22Rv1 (cell line): Measurements from ENCODE around the gene GALNT18.

Experiments used
- H3K27ac ChIP-seq: fragments of 450-650 bp; 2 replicates; pipeline ENCODE4 v1.5.1; 2017
- ZFX ChIP-seq: fragments of 450-650 bp; IDR thresholded peaks from 2 replicates; pipeline ENCODE4 v1.6.1; 2017; ENCODE audit warnings: antibody characterized with exemption, borderline replicate concordance
- TF ChIP-seq, protein P1 (sequence below): fragments of 450-650 bp; IDR thresholded peaks from 2 replicates; pipeline ENCODE4 v1.5.1; 2017; ENCODE audit warnings: mild to moderate bottlenecking

The GALNT18 gene

DNA sequence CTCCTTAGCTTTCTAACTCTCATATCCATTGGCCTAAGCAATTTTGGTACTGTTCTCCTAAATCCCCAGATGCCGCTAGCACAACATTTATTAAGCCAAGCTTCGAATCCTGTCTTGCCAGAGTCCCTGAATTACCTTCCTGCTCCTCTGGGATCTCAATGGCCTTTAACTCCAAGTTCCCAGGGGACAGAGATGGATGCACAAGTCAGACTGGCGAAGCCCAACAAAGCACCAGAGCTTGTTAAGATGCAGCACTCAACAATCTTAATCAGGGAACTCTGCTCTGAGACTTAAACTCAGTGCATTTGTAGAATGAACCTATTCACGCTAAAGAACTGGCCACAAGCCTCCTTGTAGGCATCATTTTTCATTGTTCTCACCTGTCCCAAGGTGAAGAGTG is 9.4 kb downstream of the GALNT18 start:
- TF ChIP-seq, protein P1, sequence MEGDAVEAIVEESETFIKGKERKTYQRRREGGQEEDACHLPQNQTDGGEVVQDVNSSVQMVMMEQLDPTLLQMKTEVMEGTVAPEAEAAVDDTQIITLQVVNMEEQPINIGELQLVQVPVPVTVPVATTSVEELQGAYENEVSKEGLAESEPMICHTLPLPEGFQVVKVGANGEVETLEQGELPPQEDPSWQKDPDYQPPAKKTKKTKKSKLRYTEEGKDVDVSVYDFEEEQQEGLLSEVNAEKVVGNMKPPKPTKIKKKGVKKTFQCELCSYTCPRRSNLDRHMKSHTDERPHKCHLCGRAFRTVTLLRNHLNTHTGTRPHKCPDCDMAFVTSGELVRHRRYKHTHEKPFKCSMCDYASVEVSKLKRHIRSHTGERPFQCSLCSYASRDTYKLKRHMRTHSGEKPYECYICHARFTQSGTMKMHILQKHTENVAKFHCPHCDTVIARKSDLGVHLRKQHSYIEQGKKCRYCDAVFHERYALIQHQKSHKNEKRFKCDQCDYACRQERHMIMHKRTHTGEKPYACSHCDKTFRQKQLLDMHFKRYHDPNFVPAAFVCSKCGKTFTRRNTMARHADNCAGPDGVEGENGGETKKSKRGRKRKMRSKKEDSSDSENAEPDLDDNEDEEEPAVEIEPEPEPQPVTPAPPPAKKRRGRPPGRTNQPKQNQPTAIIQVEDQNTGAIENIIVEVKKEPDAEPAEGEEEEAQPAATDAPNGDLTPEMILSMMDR = no peak
- TF ChIP-seq ZFX = no peak
- no peak overlapping the region for H3K27ac ChIP-seq

DNA sequence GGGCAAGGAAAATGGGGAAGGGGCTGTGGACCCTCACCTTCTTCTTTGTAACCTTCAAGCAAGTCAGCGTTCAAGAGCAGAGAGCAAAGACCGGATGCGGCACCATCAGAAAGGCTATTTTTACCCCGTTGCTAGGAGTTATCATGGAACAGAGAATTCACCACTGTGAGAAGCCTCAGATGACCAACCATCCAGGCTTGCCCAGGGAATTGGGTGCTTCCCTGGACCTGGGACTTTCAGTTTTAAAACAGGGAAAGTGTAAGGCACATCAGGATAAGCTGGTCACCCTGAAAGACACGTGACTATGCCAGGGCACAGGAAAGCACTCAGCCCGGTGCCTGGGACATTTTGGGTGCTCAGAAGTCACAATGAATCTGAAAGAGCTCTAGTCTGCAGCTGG is 10.4 kb downstream of the GALNT18 start:
- no peak overlapping the region for H3K27ac ChIP-seq
- no peak for TF ChIP-seq ZFX
- TF ChIP-seq, protein P1 = no peak

DNA sequence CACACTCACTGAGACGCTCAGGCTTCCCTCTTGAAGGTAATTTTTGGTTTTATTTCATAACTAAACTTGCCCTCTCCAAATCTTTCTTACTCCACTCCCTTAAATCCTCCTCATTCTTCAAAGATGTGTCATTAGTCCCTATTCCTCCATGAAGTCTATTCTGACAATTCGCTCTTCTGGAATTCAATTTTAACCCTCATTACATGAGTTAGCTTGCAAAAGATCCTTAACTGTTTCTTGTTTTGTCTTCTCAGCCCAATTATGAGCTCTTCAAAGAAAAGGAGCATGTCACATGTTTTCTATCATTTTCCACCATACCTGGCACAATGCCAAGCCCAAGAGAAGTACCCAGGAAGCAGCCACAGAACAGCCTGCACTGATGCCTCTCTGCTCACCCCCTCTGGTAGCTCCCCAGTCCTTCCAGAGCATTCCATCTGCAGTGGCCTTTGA is 13.0 kb downstream of the GALNT18 start:
- H3K27ac ChIP-seq = no peak overlapping the region
- TF ChIP-seq, protein P1 = no peak
- TF ChIP-seq ZFX = no peak

- TF ChIP-seq, protein P1 = no peak
- TF ChIP-seq ZFX = no peak
- no peak overlapping the region for H3K27ac ChIP-seq
Observed at GRCh38 chr11:11607772-11608171, 14.0 kb downstream of the GALNT18 start.

GRCh38 chr11:11605821-11606450 is 15.9 kb downstream of the GALNT18 start:
- TF ChIP-seq, protein P1 = no peak
- TF ChIP-seq ZFX = no peak
- H3K27ac ChIP-seq = peak overlapping the region; percentile 33

- TF ChIP-seq, protein P1 = no peak
- no peak for TF ChIP-seq ZFX
- peak overlapping the region; percentile 33; the same call in 1 of the 2 replicates for H3K27ac ChIP-seq
Observed at GRCh38 chr11:11605181-11605580, 16.6 kb downstream of the GALNT18 start.

GRCh38 chr11:11604370-11604990 is 17.3 kb downstream of the GALNT18 start:
- no peak overlapping the region for H3K27ac ChIP-seq
- no peak for TF ChIP-seq ZFX
- TF ChIP-seq, protein P1 = no peak
